Measurements from ENCODE around the gene RNU5B-1.

The RNU5B-1 gene

GRCh38 chr15:65289261-65289854, 15.1 kb upstream of the RNU5B-1 start:
- FAIRE-seq: no peak

GRCh38 chr15:65290228-65290627, 14.2 kb upstream of the RNU5B-1 start:
- FAIRE-seq: no peak

DNA sequence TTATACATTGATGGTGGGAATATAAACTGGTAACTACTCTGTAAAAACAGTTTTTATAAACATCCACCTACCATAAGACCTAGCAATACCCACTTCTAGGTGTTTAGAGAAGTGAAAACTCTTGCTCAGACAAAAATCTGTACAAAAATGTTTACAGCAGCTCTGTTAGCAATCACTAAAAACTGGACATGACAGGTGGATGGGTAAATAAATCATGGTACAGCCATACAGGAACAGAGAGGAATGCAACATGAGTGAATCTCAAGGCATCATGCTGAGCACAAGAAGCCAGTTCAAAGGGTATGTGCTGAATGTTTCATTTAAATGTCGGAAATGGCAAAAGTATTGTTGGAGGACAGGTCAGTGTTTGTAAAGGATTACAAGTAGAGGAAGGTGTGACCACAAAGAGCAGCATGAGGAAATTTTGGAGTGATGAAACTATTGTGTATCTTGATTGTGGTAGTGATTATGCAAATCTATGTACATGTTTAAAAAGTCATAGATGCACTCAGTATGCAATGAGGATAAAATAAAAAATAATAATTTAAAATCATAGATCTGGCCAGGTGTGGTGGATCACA, 11.4 kb upstream of the RNU5B-1 start:
- FAIRE-seq: no peak

DNA sequence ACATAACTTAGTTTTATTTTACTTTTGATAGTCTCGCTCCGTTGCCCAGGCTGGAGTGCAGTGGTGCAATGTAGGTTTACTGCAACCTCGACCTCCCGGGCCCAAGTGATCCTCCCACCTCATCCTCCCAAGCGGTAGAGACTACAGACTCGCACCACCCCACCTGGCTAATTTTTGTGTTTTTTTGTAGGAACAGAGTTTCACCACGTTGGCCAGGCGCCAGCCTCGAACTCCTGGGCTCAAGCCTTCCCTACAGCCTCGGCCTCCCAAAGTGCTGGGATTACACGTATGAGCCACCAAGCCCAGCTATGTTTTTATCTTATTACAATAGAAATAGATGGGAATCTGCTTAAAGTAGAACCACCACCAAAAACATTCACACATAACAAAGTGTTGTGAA, 5.7 kb upstream of the RNU5B-1 start:
- no peak for FAIRE-seq

- FAIRE-seq: no peak
These were observed 3.5 kb upstream of the RNU5B-1 start for GRCh38 chr15:65300924-65301441.

- FAIRE-seq: no peak
These were observed 2.4 kb upstream of the RNU5B-1 start for GRCh38 chr15:65302061-65302460.

DNA sequence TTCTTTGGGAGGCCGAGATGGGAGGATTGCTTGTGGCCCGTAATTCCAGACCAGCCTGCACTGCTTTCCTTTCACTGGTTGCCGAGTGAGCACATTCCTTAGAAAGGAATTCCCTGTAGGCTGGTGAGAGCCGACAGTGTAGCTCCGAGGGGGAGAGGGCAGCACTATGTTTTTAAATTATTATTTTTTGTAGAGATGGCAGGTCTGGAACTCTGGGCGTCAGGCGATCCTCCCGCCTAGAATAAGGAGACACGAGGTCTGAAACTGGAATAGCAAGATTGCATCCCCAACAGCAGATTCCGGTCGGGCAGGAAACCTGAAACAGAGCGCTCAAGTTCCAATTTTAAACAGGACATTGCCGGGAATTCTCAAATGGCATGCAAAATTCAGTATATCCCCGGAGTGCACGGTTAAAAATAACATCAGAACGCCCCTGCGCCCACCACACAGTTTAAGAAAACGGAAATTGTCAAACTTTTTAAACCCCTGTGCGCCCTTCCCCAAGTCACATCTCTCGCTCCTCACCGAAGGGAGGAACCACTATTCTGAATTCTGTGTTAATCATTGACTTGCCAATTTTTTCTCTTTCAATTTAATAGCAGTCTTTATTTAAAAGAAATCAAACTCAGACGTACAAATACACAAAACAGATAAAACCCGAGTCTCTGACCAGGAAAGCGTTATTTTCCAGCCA, 643 bp upstream of the RNU5B-1 start:
- no peak for FAIRE-seq

GRCh38 chr15:65305150-65305758, 777 bp downstream of the RNU5B-1 start:
- FAIRE-seq: no peak

GRCh38 chr15:65305776-65306175, 1.3 kb downstream of the RNU5B-1 start:
- no peak for FAIRE-seq

- FAIRE-seq: no peak
These were observed 2.1 kb downstream of the RNU5B-1 start for GRCh38 chr15:65306551-65306950.

- no peak for FAIRE-seq
These were observed 3.5 kb downstream of the RNU5B-1 start for GRCh38 chr15:65307978-65308377.

GRCh38 chr15:65309882-65310418, 5.5 kb downstream of the RNU5B-1 start:
- no peak for FAIRE-seq

DNA sequence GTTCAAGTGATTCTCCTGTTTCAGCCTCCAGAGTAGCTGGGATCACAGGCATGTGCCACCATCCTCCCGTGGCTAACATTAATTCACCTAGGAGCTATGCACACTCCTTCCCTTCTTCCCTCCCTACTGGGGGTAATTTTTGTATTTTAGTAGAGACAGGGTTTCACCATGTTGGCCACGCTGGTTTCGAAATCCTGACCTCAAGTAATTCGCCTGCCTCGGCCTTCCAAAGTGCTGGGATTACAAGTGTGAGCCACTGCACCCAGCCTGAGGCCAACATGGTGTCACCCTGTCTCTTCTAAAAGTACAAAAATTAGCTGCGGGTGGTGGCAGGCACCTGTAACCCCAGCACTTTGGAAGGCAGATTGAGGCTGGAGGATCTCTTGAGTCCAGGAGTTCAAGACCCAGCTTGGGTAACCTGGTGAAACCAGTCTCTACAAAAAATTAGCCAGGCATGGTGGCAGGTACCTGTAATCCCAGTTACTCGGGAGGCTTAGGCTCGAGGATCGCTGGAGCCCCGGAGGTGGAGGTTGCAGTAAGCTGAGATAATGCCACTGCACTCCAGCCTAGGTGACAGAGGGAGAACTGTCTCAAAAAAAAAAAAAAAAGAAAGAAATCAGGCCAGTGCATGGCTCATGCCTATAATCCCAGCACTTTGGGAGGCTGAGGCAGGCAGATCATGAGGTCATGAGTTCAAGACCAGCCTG, 6.1 kb downstream of the RNU5B-1 start:
- FAIRE-seq: no peak

DNA sequence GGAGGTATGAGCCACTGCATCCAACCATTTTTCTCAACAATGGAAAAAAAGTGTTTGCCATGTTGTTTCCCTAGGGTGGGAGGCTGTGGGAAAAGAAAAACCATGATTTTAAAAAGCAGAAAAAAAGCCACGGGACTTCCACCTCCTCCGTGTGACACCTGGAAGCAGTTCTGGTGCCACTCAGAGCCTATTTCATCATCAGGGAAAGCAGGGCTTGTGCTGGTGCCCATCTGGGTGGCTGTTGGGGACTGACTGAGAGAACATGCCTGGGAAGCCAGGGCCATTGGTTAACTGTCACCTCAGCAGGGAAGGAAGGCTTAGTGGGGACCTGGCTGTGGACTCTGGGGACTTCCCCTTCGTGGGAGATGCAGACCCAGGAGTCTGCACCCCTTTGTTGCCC, 7.3 kb downstream of the RNU5B-1 start:
- no peak for FAIRE-seq

GRCh38 chr15:65312400-65312916, 8.0 kb downstream of the RNU5B-1 start:
- no peak for FAIRE-seq

- FAIRE-seq: peak; percentile 48
These were observed 14.4 kb downstream of the RNU5B-1 start for GRCh38 chr15:65318870-65319356.

- no peak for FAIRE-seq
These were observed 18.6 kb downstream of the RNU5B-1 start for GRCh38 chr15:65323071-65323511.

- no peak for FAIRE-seq
These were observed 21.6 kb downstream of the RNU5B-1 start for GRCh38 chr15:65326117-65326526.

GRCh38 chr15:65326818-65327217, 22.3 kb downstream of the RNU5B-1 start:
- no peak for FAIRE-seq

DNA sequence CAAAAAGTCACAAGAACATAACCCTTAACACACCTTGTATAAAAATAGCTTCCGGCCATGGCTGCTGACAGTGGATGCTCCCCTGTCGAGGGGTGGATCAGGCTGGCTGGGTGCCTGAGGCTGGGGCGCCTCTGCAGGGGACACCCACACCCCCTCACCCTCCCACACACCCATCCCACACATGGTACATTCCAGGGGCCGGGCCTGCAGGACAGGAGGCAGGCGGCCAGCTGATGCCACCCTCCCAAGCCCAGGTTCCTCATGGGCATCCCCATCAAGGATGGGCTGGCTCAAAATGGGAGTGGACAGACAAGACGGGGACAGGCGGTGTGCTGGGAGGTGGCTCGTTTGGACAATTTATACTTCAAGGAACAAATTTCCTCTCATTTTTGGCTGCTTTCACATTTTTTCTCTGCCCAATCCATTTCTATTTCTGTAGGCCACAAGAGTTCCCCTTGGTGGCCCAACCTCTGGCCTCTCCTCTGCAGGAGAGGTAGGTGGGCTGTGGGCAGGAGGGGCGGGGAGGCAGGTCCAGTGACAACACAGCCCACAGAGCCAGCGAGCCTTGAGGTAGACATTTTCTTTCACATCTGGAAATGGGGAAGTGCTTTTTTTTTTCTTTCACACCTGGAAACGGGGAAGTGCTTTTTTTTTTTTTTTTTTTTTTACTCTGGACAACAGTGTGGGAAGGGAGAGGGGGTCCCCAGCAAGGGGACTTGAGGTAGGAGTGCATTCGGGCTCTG, 23.3 kb downstream of the RNU5B-1 start:
- FAIRE-seq: no peak

- no peak for FAIRE-seq
These were observed 24.2 kb downstream of the RNU5B-1 start for GRCh38 chr15:65328506-65329287.
